Adrenal gland (tissue), 5 donors: Measurements from ENCODE around the gene CTAGE1.

Experiments used
- CTCF ChIP-seq, 6 experiments: fragments of 450-650 bp in 4 of 6; fragments of 200-600 bp in 2 of 6; sonication (generic) in 1 of 6; IDR thresholded peaks; 1 replicate in 5 of 6; 2 replicates in 1 of 6; pipeline versions ENCODE4 v1.5.1 to v1.8.0; 2016 to 2021; ENCODE audit warnings: antibody characterized with exemption in 6 of 6, mild to moderate bottlenecking in 2 of 6, moderate library complexity in 1 of 6
- POLR2A ChIP-seq, 2 donors: fragments of 450-650 bp; IDR thresholded peaks; one replicate each; pipeline ENCODE4 v1.6.1; 2017; ENCODE audit warnings: antibody characterized with exemption in 2 of 2, mild to moderate bottlenecking in 2 of 2, moderate library complexity in 1 of 2
- donor health status: DM: no; HTN: no; CAD: no.

- no peak for TF ChIP-seq CTCF (IDR thresholded peaks at IDR 0.05)
- TF ChIP-seq POLR2A (IDR thresholded peaks at IDR 0.05), result no peak
Observed at GRCh38 chr18:22451796-22452195, 34.1 kb upstream of the CTAGE1 start.
